ENCODE data around the gene LIMCH1.
"Not testable (repeated sequence)": the region's sequence is repeated elsewhere in the genome, so short reads cannot be mapped to it uniquely, and the experiment has no call there.

LIMCH1 gene

GRCh38 chr4:41638203-41638602 is 100.2 kb downstream of the LIMCH1 start:
- Histone ChIP-seq H3K27ac (no peak overlapping the region), H3K9me3 (no peaks in the 10 kb centered on the region), H3K4me1 (ENCODE audit: control insufficient read depth in 1 of 2, insufficient read depth in 1 of 2, low read depth in 1 of 2, low read length in 1 of 2) (no peaks in the 10 kb centered on the region), H3K36me3 (no peaks in the 10 kb centered on the region), H3K4me3 (ENCODE audit: low read depth in 1 of 2, low read length in 1 of 2) (no peak overlapping the region), H3K27me3 (peaks cover 47% of the 10 kb centered on the region)
- no peak for TF ChIP-seq CTCF (IDR thresholded peaks at IDR 0.05)

GRCh38 chr4:41638866-41639265 is 100.9 kb downstream of the LIMCH1 start:
- no peaks in the 10 kb centered on the region for H3K36me3 ChIP-seq
- H3K27ac ChIP-seq = no peak overlapping the region
- H3K9me3 ChIP-seq = no peaks in the 10 kb centered on the region
- peaks cover 54% of the 10 kb centered on the region for H3K27me3 ChIP-seq
- no peaks in the 10 kb centered on the region for H3K4me1 ChIP-seq (ENCODE audit: control insufficient read depth in 1 of 2, insufficient read depth in 1 of 2, low read depth in 1 of 2, low read length in 1 of 2)
- no peak for TF ChIP-seq CTCF (IDR thresholded peaks at IDR 0.05)
- H3K4me3 ChIP-seq (ENCODE audit: low read depth in 1 of 2, low read length in 1 of 2) = no peak overlapping the region

GRCh38 chr4:41639291-41639690 is 101.3 kb downstream of the LIMCH1 start:
- H3K9me3 ChIP-seq = no peaks in the 10 kb centered on the region
- H3K4me1 ChIP-seq (ENCODE audit: control insufficient read depth in 1 of 2, insufficient read depth in 1 of 2, low read depth in 1 of 2, low read length in 1 of 2) = no peaks in the 10 kb centered on the region
- H3K27me3 ChIP-seq = peaks cover 58% of the 10 kb centered on the region
- H3K36me3 ChIP-seq = no peaks in the 10 kb centered on the region
- H3K4me3 ChIP-seq (ENCODE audit: low read depth in 1 of 2, low read length in 1 of 2) = no peak overlapping the region
- H3K27ac ChIP-seq = no peak overlapping the region
- no peak for TF ChIP-seq CTCF (IDR thresholded peaks at IDR 0.05)

DNA sequence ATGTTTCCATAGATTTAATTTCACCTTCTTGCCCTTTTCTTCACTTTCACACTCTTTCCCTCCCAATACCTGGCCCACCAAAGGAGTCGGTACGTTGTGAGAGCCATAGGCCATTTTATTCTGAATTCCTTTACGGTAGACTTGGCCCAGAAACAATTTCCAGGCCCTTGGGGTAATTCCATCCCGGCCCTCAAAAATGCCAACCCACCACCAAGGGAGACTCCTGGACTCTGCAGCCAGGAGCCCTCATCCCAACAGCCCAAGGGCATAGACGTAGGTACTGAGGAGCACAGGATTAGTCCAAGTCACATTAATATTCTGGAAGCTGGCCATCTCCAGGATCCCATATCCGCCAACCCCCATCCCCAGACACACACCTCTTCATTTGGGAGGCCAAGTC is 102.9 kb downstream of the LIMCH1 start:
- Histone ChIP-seq H3K27ac (no peak overlapping the region), H3K36me3 (no peaks in the 10 kb centered on the region), H3K27me3 (peaks cover 74% of the 10 kb centered on the region), H3K9me3 (no peaks in the 10 kb centered on the region), H3K4me3 (ENCODE audit: low read depth in 1 of 2, low read length in 1 of 2) (no peak overlapping the region), H3K4me1 (ENCODE audit: control insufficient read depth in 1 of 2, insufficient read depth in 1 of 2, low read depth in 1 of 2, low read length in 1 of 2) (no peaks in the 10 kb centered on the region)
- no peak for TF ChIP-seq CTCF (IDR thresholded peaks at IDR 0.05)

- not testable (repeated sequence) for H3K9me3 ChIP-seq; H3K36me3 ChIP-seq; H3K4me3 ChIP-seq (ENCODE audit: low read depth in 1 of 2, low read length in 1 of 2); H3K4me1 ChIP-seq (ENCODE audit: control insufficient read depth in 1 of 2, insufficient read depth in 1 of 2, low read depth in 1 of 2, low read length in 1 of 2); H3K27ac ChIP-seq
- H3K27me3 ChIP-seq = peaks cover 83% of the 10 kb centered on the region
These were observed 104.8 kb downstream of the LIMCH1 start for GRCh38 chr4:41642746-41643145.

- H3K27me3 ChIP-seq = peaks cover 81% of the 10 kb centered on the region
- no peak overlapping the region for H3K27ac ChIP-seq
- TF ChIP-seq CTCF (IDR thresholded peaks at IDR 0.05) = no peak
- no peak overlapping the region for H3K4me3 ChIP-seq (ENCODE audit: low read depth in 1 of 2, low read length in 1 of 2)
- H3K36me3 ChIP-seq = no peaks in the 10 kb centered on the region
- no peaks in the 10 kb centered on the region for H3K9me3 ChIP-seq
- H3K4me1 ChIP-seq (ENCODE audit: control insufficient read depth in 1 of 2, insufficient read depth in 1 of 2, low read depth in 1 of 2, low read length in 1 of 2) = no peaks in the 10 kb centered on the region
These were observed 105.4 kb downstream of the LIMCH1 start for GRCh38 chr4:41643331-41643730.
